Glutamatergic neuron (in vitro differentiated cells): Measurements from ENCODE around the gene CDC14B. TPM values are rescaled to one million over a fixed set of nuclear protein-coding genes. Genes with fewer than 3 reads are reported as not detected.
A peak's percentile ranks its signal among the peaks of the same experiment; 100 is the strongest.

ENCODE experiments used
- DNase-seq: peaks from one replicate; pipeline ENCODE4 v3.0.0; 2022
- H3K27ac Mint-ChIP-seq: one replicate; pipeline ENCODE4 v1.8.0; 2020; ENCODE audit warnings: mild to moderate bottlenecking, mixed read lengths, inconsistent platforms; ENCODE audit not compliant: unreplicated experiment
- H3K27me3 Mint-ChIP-seq: one replicate; pipeline ENCODE4 v1.8.0; 2020; ENCODE audit warnings: mild to moderate bottlenecking, moderate library complexity, mixed read lengths, inconsistent platforms; ENCODE audit not compliant: unreplicated experiment
- H3K36me3 Mint-ChIP-seq: one replicate; pipeline ENCODE4 v1.8.0; 2020; ENCODE audit warnings: mild to moderate bottlenecking, mixed read lengths, inconsistent platforms; ENCODE audit not compliant: unreplicated experiment
- H3K4me1 Mint-ChIP-seq: one replicate; pipeline ENCODE4 v1.8.0; 2020; ENCODE audit warnings: mild to moderate bottlenecking, low read depth, mixed read lengths, inconsistent platforms; ENCODE audit not compliant: unreplicated experiment
- H3K4me3 Mint-ChIP-seq: one replicate; pipeline ENCODE4 v1.8.0; 2020; ENCODE audit warnings: mild to moderate bottlenecking, mixed read lengths, inconsistent platforms; ENCODE audit not compliant: unreplicated experiment
- H3K9me3 Mint-ChIP-seq: one replicate; pipeline ENCODE4 v1.8.0; 2020; ENCODE audit warnings: mild to moderate bottlenecking, moderate library complexity, mixed read lengths, inconsistent platforms; ENCODE audit not compliant: unreplicated experiment
- total RNA-seq: library from RNA; stranded (reverse); fragmentation: NEBNext Ultra II Directional; extraction: Animal tissue kit (Norgen Biotek cat#: 25700); gene quantifications from one replicate; pipeline ENCODE4 v1.2.1, GENCODE V29; 2021; ENCODE audit not compliant: unreplicated experiment
- TF ChIP-seq, protein P1 (sequence below): fragments of 200-600 bp; sonication (generic); IDR thresholded peaks from one replicate; pipeline ENCODE4 v1.5.0; 2021; ENCODE audit not compliant: partially characterized antibody, unreplicated experiment

The CDC14B gene
- total RNA-seq, 1 donor from 2014 or later: 9.2 TPM

DNA sequence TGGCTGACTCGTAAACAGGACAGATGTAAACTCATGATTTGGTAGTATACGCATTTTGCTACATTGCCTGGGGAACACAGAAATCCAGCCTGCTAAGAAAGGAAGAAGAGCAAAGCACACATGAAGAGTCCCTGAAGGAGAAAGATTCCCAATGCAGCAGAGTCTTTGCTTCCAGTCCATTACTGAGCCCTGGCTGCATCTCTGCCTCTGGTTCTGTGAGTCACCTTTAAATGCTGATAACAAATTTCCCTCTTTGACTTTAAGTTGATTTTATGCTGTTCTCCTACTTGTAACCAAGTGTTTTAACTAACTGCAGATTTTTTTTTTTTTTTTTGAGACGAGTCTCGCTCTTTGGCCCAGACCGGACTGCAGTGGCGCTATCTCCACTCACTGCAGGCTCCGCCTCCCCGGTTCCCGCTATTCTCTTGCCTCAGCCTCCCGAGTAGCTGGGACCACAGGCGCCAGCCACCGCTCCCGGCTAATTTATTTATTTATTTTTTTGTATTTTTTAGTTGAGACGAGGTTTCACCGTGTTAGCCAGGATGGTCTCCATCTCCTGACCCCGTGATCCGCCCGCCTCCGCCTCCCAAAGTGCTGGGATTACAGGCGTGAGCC, 44.0 kb upstream of the CDC14B start:
- H3K4me3 Mint-ChIP-seq: no peak overlapping the region
- TF ChIP-seq, protein P1, sequence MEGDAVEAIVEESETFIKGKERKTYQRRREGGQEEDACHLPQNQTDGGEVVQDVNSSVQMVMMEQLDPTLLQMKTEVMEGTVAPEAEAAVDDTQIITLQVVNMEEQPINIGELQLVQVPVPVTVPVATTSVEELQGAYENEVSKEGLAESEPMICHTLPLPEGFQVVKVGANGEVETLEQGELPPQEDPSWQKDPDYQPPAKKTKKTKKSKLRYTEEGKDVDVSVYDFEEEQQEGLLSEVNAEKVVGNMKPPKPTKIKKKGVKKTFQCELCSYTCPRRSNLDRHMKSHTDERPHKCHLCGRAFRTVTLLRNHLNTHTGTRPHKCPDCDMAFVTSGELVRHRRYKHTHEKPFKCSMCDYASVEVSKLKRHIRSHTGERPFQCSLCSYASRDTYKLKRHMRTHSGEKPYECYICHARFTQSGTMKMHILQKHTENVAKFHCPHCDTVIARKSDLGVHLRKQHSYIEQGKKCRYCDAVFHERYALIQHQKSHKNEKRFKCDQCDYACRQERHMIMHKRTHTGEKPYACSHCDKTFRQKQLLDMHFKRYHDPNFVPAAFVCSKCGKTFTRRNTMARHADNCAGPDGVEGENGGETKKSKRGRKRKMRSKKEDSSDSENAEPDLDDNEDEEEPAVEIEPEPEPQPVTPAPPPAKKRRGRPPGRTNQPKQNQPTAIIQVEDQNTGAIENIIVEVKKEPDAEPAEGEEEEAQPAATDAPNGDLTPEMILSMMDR: no peak
- H3K9me3 Mint-ChIP-seq: no peaks in the 10 kb centered on the region
- no peaks in the 10 kb centered on the region for H3K36me3 Mint-ChIP-seq
- no peak for DNase-seq
- H3K27ac Mint-ChIP-seq: no peak overlapping the region
- no peaks in the 10 kb centered on the region for H3K4me1 Mint-ChIP-seq
- H3K27me3 Mint-ChIP-seq: no peaks in the 10 kb centered on the region

DNA sequence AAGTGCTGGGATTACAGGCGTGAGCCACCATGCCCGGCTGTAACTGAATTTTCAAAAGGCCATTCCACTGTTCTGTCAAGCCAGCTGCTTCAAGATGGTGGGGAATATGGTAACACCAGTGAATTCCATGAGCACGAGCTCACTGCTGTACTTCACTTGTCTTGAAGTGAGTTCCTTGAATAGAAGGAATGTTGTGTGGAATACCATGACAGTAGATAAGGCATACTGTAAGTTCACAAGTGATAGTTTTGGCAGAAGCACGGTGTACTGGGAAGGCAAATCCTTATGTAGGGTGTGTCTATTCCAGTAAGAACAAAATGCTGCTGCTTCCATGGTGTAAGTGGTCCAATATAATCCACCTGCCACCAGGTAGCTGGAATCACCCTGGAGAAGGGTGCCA, 42.1 kb upstream of the CDC14B start:
- H3K27ac Mint-ChIP-seq: no peak overlapping the region
- no peak for DNase-seq
- no peaks in the 10 kb centered on the region for H3K27me3 Mint-ChIP-seq
- no peaks in the 10 kb centered on the region for H3K4me1 Mint-ChIP-seq
- H3K36me3 Mint-ChIP-seq: no peaks in the 10 kb centered on the region
- H3K9me3 Mint-ChIP-seq: no peaks in the 10 kb centered on the region
- H3K4me3 Mint-ChIP-seq: no peak overlapping the region
- TF ChIP-seq, protein P1: no peak

DNA sequence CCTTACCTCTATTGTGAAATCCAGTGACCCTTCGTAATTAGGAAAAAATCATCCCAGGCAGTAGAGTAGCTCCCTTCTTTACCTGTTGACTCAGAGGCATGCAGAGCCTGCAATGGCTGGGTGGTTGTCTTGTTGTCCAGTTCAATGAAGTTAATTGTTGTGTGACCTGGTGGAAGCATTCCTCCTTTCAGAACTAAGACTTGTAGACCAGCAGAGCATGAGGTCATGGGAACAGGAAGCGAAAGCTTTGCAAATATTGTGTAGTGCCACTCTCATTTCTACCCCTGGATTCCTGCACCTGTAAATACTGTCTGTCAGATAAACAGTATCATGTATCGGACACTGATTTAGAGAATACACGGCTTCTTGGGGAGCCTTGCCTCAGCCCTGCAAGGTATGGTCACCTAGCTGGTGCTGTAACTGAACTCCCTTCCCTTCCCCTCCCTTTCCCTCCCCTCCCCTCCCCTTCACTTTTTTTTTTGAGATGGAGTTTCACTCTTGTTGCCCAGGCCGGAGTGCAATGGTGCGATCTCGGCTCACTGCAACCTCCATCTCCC, 41.1 kb upstream of the CDC14B start:
- no peaks in the 10 kb centered on the region for H3K4me1 Mint-ChIP-seq
- H3K4me3 Mint-ChIP-seq: no peak overlapping the region
- H3K27ac Mint-ChIP-seq: no peak overlapping the region
- H3K9me3 Mint-ChIP-seq: no peaks in the 10 kb centered on the region
- DNase-seq: no peak
- TF ChIP-seq, protein P1: no peak
- H3K36me3 Mint-ChIP-seq: no peaks in the 10 kb centered on the region
- no peaks in the 10 kb centered on the region for H3K27me3 Mint-ChIP-seq

DNA sequence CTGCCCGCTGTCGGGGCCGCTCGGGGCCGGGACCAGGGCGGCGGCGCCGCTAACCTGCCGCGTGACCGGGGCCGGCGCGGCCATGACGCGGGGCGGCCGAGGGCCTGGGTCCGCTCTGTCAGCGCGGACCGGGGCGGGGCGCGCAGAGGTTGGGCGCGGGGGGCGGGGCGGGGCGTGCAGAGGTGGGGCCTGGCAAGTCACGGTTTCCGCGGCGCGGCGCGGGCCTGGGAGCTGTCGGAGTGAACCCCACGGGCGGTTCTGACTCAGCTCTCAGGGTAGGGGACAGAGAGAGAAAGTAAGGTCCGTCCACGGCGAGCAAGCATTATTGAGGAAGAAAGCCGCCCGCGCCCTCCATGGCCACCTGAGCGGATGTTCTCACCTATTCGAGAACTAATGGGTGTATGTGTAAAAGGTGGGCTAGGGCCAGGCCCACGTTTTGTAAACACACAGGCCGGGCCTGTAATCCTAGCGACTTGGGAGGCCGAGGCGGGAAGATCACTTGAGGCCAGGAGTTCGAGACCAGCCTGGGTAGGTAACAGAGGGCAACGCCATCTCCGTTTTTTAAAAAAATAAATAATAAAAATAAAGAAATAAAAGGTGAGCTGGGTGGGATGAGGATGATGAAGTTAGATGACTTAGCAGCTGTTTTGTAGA, 35.7 kb upstream of the CDC14B start, which contains the start of gene PRXL2C:
TSS of gene PRXL2C (minus strand) at position 120 of the 654 bp plus-strand sequence. CDS start at position 84, 36 bp downstream.
- peaks cover 1% of the 10 kb centered on the region for H3K9me3 Mint-ChIP-seq
- peak; percentile 74 for DNase-seq
- TF ChIP-seq, protein P1: no peak
- H3K27me3 Mint-ChIP-seq: no peaks in the 10 kb centered on the region
- peak within 1 kb of the TSS; percentile 72 for H3K27ac Mint-ChIP-seq
- H3K4me1 Mint-ChIP-seq: peaks cover 2% of the 10 kb centered on the region
- peak within 1 kb of the TSS; percentile 90 for H3K4me3 Mint-ChIP-seq
- H3K36me3 Mint-ChIP-seq: no peaks in the 10 kb centered on the region
